ENCODE data around the gene DCST2.

DCST2 gene

DNA sequence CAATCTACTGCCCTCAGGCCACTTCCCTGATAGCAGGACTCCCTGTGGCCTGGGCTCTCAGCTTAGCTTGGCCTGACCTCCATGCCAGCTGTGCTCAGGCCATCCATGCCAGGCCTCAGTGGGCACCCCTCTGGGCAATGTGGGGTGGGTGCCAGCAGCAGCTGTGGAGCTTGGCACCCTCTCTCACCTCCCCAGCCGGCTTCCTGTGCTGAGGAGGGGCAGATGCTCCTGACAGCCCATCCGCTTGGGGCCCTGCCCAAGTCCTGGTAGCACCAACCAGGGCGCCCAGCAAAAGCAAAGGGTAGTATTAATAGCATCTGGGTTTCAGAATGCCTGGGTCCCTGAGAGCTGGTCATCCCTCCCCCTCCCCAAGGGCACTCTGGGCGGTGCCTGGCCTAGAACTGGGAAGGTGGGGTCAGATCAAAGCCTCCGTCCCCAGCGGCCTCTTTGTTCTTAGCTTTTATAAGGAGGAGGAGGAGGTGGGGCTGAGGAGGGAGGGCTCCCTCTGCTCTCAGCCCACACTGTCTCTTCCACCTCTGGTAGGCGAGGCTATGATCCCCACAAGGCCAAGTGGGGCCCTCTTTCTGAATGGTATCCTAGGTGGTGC is 36.1 kb upstream of the DCST2 start:
- no peak for DNase-seq

- DNase-seq, result no peak
These were observed 35.0 kb upstream of the DCST2 start for GRCh38 chr1:155068599-155068998.

- DNase-seq, result no peak
These were observed 33.2 kb upstream of the DCST2 start for GRCh38 chr1:155066777-155067176.

GRCh38 chr1:155064832-155065429 is 31.4 kb upstream of the DCST2 start:
- DNase-seq, result no peak

- peak; percentile 66 for DNase-seq
These were observed 30.7 kb upstream of the DCST2 start for GRCh38 chr1:155064111-155064831.

DNA sequence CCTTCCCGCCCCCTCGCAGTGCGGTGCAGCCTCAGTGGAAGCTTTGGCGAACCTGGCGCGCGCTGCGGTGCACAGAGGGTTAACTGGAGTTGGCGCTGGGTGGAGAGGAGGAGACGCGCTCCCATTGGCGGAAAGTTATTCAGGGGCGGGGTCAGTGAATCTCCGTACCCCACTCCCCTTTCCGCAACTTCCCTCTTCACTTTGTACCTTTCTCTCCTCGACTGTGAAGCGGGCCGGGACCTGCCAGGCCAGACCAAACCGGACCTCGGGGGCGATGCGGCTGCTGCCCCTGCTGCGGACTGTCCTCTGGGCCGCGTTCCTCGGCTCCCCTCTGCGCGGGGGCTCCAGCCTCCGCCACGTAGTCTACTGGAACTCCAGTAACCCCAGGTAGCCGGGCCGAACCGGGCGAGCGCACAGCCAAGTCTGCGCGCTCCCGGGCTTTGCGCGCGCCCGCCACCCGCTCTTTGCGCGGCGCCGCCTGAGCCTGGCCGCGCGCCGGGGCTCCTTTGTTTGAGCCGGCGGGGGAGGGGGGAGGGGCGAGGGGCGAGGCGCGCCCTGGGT is 30.0 kb upstream of the DCST2 start, which contains the start of gene EFNA4:
Gene EFNA4, plus strand, starts transcription at position 191 of the 561 bp plus-strand sequence. Its CDS starts 84 bp downstream, at position 275.
- DNase-seq, result peak; percentile 88

- peak; percentile 93 for DNase-seq
These were observed 29.3 kb upstream of the DCST2 start for GRCh38 chr1:155062702-155063411.

DNA sequence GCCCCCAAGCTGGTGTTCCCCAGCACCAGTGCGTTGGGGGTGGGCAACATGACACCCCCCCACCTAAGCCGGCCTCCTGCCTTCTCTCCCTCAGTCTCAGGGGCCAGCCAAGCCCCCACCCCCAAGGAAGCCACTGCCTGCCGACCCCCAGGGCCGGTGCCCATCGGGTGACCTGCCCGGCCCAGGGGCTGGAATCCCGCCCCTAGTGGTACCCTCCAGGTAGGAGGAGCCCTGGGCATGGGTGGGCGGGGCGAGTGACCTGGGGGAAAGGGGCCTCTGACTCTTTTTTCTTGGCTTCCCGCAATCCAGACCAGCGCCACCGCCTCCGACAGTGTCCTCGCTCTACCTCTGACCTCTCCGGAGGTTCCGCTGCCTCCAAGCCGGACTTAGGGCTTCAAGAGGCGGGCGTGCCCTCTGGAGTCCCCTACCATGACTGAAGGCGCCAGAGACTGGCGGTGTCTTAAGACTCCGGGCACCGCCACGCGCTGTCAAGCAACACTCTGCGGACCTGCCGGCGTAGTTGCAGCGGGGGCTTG is 28.6 kb upstream of the DCST2 start:
- DNase-seq, result no peak

DNA sequence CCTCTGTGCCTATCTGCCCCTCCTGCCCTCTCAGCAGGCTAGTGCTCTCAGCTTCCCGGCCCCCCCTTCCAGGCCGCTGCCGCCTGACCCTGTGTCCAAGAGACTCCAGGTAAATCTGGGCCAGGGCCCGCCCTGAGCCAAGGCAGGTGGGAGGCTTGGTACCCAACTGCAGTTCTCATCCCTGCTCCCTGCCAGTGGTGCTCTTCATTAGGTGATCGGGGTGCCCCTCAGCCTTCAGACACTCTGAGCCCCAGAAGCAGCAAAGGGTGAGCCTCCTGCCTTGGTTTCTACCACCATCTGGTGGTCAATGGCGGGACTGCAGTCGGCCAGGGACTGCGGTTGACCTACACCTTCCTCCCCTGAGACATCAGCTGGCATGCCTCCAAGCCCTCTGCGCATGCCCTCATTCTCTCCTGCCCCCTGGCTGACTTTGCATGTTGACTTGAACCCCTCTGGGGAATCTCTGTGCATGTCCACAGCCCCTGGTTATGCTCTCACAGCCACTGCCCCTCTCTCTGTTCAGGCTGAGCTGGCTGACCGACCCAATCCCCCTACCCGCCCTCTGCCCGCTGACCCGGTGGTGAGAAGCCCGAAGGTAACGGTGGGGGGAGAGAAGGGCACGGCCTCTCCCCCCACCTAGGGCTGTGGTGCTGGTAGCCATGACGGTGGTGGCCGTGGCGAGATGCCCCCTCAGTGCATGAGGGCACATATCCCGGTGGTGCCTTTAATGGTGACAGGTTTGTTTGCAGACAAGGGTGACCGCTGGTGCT is 28.0 kb upstream of the DCST2 start:
- peak; percentile 100 for DNase-seq

GRCh38 chr1:155060736-155061135 is 27.2 kb upstream of the DCST2 start:
- DNase-seq, result no peak

- DNase-seq, result no peak
These were observed 24.2 kb upstream of the DCST2 start for GRCh38 chr1:155057788-155058211.

GRCh38 chr1:155057104-155057503 is 23.5 kb upstream of the DCST2 start:
- DNase-seq, result no peak

DNA sequence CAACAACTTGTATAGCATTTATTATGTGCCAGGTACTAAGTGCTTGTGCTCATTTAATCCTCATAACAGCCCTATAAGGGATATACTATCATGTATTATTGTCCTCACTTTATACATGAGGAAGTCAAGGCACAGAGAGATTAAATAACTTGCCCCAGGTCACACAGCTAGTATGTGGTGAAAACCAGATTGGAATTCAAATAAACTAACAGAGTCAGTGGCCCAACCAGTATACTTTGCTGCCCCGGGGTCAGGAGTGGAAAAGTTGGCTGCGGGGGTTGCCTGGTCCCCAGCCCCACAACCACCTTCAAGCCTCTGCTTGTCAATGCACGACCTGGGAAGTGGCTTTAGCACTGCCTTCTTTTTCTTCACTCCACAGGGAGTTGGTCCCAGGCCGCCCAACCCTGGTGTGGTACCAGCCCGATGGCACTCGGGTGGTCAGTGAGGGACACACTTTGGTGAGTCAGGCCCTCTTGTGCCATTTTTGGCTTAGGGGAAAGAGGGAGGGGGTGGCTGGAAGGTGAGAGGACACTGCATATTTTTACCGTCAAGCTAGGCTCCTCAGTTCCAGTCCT is 20.0 kb upstream of the DCST2 start:
- no peak for DNase-seq

- peak; percentile 61 for DNase-seq
These were observed 19.1 kb upstream of the DCST2 start for GRCh38 chr1:155052439-155053395.

DNA sequence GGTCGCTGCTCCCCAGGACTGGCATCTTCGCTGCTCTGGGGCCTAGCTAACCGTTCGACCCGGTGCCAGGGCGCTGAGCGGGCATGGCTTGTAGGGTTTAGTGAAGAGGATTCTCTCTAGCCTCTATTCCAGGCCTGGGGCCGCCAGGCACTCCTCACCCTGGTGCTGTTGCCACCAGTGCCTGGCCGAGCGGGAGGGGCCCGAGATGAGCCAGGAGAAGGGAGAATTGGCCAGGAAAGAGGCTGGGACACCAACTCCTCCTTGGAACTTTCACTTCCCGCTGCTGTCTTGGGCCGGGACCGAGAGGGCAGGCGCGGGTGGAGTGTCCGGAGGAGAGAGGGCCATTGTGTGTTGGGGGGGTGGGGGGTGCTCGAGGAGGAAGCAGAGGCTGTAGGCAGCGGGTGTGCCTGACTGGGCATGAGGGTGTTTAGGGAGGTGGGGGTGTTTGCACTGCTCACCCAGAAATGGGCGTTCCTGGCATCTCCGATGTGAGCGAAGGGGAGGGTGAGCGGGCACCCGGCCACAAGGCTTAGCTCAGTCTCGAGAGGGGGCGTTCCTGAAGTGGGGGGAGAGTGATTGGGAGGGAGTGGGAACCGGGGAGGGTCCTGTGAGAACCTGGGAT is 18.3 kb upstream of the DCST2 start:
- DNase-seq, result peak; percentile 77

DNA sequence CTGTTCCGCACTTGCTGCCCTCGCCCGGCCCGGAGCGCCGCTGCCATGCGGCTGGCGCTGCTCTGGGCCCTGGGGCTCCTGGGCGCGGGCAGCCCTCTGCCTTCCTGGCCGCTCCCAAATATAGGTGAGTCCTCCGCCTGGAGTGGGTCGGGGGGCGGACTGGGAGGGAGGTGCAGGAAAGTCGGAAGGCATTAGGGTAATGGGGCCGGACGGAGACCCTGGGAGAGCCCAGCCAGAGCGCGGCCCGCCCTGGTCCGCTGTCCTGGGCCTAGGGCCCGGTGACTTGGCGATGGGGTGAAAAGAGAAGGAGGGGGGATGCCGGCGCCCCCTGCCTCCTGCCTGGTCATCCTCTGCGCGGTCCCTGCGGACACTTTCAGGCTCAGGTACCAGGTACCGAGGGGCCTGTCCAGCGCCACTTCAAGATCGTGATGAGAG is 17.8 kb upstream of the DCST2 start:
- no peak for DNase-seq

GRCh38 chr1:155050560-155051341 is 17.2 kb upstream of the DCST2 start, which contains the start of gene ADAM15:
Gene ADAM15, plus strand, starts transcription at chr1:155051316. Its CDS starts 71 bp downstream, at chr1:155051387.
- peak; percentile 93 for DNase-seq

DNA sequence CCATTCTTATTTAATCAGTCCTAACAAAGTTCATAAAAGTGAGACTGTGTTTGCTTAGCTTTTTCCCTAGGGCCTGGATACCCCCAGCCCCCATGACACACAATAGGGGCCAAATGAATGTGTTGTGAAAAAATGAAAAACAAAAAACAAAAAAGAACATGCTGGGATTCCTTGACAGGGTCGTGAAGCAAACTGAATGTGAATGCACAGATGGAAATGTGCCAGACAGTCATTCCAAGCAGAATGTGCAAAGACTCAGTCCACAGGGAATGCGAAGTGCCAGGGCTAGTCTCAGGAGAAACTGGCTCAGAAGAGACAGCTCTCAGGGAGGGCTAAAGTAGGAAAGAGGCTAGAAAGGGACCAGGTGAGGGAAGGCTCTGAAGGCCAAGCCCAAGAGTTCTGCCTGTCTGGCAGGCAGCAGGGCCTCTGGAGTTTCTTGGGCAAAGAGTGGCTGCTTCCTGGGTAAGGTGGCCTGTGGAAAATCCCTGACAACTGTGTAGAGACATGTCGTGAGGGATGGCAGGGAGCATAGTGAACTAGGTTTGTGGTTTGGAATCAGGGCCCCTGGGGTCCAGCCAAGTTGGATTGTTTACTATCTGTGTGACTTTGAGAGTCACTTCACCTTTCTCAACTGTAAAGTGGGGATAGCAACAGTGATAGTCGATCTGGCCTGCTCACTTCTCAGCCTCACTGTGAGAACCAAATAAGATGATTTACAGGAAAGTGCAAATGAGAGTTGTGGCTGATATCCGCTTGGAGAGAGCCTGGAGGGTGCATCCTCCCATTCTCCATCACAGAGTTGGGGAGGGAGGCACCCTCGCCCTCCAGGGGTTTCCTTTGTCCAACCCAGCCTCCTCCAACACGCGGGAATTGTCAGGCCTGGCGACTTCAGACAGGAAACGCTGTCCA is 16.3 kb upstream of the DCST2 start:
- DNase-seq, result no peak

Data from activated CD8-positive, alpha-beta memory T cell treated with anti-CD3 and anti-CD28 coated beads, Interleukin-2, amount 50 U/mL, for 48 hours (primary cell).